Prostate gland (tissue), 2 donors: Measurements from ENCODE around the gene P2RY8.

Experiments used
- POLR2A ChIP-seq: fragments of 450-650 bp; IDR thresholded peaks from one replicate; pipeline ENCODE4 v1.6.1; 2016; ENCODE audit warnings: antibody characterized with exemption, mild to moderate bottlenecking
- POLR2AphosphoS5 ChIP-seq: sonication (generic); formaldehyde crosslinking; IDR thresholded peaks from one replicate; pipeline ENCODE4 v1.6.1; 2017; ENCODE audit warnings: antibody characterized with exemption
- TF ChIP-seq, protein P1 (sequence below), 4 experiments: fragments of 200-600 bp in 2 of 4; fragments of 450-650 bp in 2 of 4; sonication (generic) in 2 of 4; IDR thresholded peaks; 1 replicate in 3 of 4; 2 replicates in 1 of 4; pipeline ENCODE4 v1.5.1; 2016 to 2019; ENCODE audit warnings: antibody characterized with exemption in 4 of 4, mild to moderate bottlenecking in 2 of 4, moderate library complexity in 2 of 4

DNA sequence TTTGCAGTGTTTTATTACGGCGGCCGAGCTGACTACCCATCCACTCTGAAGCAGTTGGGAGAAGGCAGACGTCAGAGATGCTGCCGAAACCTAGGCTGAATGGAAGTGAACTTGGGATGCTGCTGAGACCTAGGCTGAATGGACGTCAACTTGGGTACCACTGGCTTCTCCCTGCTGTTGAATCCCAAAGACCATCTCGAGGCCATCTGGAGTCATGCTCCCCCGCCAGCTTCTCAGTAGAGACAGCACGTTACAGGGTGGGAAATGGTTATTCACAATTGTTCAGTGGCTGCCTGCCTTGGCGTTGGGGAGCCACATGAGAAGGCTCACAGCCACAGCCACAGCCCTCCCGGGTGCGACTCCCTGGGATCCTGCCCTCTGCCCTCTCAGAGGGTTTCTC lies 40.9 kb downstream of the P2RY8 start:
- TF ChIP-seq, protein P1, sequence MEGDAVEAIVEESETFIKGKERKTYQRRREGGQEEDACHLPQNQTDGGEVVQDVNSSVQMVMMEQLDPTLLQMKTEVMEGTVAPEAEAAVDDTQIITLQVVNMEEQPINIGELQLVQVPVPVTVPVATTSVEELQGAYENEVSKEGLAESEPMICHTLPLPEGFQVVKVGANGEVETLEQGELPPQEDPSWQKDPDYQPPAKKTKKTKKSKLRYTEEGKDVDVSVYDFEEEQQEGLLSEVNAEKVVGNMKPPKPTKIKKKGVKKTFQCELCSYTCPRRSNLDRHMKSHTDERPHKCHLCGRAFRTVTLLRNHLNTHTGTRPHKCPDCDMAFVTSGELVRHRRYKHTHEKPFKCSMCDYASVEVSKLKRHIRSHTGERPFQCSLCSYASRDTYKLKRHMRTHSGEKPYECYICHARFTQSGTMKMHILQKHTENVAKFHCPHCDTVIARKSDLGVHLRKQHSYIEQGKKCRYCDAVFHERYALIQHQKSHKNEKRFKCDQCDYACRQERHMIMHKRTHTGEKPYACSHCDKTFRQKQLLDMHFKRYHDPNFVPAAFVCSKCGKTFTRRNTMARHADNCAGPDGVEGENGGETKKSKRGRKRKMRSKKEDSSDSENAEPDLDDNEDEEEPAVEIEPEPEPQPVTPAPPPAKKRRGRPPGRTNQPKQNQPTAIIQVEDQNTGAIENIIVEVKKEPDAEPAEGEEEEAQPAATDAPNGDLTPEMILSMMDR (IDR thresholded peaks at IDR 0.05) = no peak
- TF ChIP-seq POLR2AphosphoS5 = no peak
- TF ChIP-seq POLR2A = no peak
